HEK293 (cell line): Measurements from ENCODE around the gene GNAQ.

Experiments used
- PBX3 ChIP-seq: sonication (generic); formaldehyde crosslinking; IDR thresholded peaks from 2 replicates; pipeline ENCODE4 v1.8.1; 2022; ENCODE audit warnings: mild to moderate bottlenecking, moderate library complexity, missing genetic modification reagents
- ZBTB1 ChIP-seq: fragments of 450-650 bp; formaldehyde crosslinking; IDR thresholded peaks from 2 replicates; pipeline ENCODE4 v1.5.1; 2016; ENCODE audit warnings: missing biosample characterization, missing genetic modification characterization
- ZNF169 ChIP-seq: fragments of 450-650 bp; formaldehyde crosslinking; IDR thresholded peaks from 2 replicates; pipeline ENCODE4 v1.5.1; 2016; ENCODE audit warnings: missing biosample characterization, missing genetic modification characterization
- ZNF433 ChIP-seq: fragments of 450-650 bp; formaldehyde crosslinking; IDR thresholded peaks from 2 replicates; pipeline ENCODE4 v1.5.1; 2016; ENCODE audit warnings: missing biosample characterization, missing genetic modification characterization, low read depth
- ZNF626 ChIP-seq: fragments of 450-650 bp; sonication (Bioruptor Pico); formaldehyde crosslinking; IDR thresholded peaks from 2 replicates; pipeline ENCODE4 v1.5.1; 2018; ENCODE audit warnings: missing biosample characterization, missing genetic modification characterization, inconsistent platforms
- ZNF701 ChIP-seq: fragments of 450-650 bp; formaldehyde crosslinking; IDR thresholded peaks from 2 replicates; pipeline ENCODE4 v1.5.1; 2016; ENCODE audit warnings: missing biosample characterization, missing genetic modification characterization
- ZNF747 ChIP-seq: fragments of 450-650 bp; formaldehyde crosslinking; IDR thresholded peaks from 2 replicates; pipeline ENCODE4 v1.5.1; 2016; ENCODE audit warnings: missing biosample characterization, missing genetic modification characterization
- ZNF776 ChIP-seq: fragments of 450-650 bp; formaldehyde crosslinking; IDR thresholded peaks from 2 replicates; pipeline ENCODE4 v1.5.0; 2017; ENCODE audit warnings: missing biosample characterization, missing genetic modification characterization, borderline replicate concordance
- TF ChIP-seq, protein P1 (sequence below): fragments of 450-650 bp; formaldehyde crosslinking; IDR thresholded peaks from 2 replicates; pipeline ENCODE4 v1.5.1; 2016; ENCODE audit warnings: missing biosample characterization, missing genetic modification characterization
- TF ChIP-seq, protein P2 (sequence below): fragments of 450-650 bp; formaldehyde crosslinking; IDR thresholded peaks from 2 replicates; pipeline ENCODE4 v1.5.1; 2016; ENCODE audit warnings: missing biosample characterization, missing genetic modification characterization
- TF ChIP-seq, protein P3 (sequence below): IDR thresholded peaks from 2 replicates; pipeline ENCODE4 v1.6.1; 2011; ENCODE audit warnings: mild to moderate bottlenecking, low read depth, low read length, borderline replicate concordance

- TF ChIP-seq ZNF747 (no peak), ZNF169 (no peak), PBX3 (CRISPR knock-in tag) (no peak), ZNF626 (tag by site-specific recombination) (no peak), ZNF776 (tag by site-specific recombination) (no peak), ZNF701 (no peak), ZBTB1 (tag by site-specific recombination) (no peak), ZNF433 (no peak)
- TF ChIP-seq, protein P1, sequence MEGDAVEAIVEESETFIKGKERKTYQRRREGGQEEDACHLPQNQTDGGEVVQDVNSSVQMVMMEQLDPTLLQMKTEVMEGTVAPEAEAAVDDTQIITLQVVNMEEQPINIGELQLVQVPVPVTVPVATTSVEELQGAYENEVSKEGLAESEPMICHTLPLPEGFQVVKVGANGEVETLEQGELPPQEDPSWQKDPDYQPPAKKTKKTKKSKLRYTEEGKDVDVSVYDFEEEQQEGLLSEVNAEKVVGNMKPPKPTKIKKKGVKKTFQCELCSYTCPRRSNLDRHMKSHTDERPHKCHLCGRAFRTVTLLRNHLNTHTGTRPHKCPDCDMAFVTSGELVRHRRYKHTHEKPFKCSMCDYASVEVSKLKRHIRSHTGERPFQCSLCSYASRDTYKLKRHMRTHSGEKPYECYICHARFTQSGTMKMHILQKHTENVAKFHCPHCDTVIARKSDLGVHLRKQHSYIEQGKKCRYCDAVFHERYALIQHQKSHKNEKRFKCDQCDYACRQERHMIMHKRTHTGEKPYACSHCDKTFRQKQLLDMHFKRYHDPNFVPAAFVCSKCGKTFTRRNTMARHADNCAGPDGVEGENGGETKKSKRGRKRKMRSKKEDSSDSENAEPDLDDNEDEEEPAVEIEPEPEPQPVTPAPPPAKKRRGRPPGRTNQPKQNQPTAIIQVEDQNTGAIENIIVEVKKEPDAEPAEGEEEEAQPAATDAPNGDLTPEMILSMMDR (tag by site-specific recombination), result no peak
- TF ChIP-seq, protein P2, sequence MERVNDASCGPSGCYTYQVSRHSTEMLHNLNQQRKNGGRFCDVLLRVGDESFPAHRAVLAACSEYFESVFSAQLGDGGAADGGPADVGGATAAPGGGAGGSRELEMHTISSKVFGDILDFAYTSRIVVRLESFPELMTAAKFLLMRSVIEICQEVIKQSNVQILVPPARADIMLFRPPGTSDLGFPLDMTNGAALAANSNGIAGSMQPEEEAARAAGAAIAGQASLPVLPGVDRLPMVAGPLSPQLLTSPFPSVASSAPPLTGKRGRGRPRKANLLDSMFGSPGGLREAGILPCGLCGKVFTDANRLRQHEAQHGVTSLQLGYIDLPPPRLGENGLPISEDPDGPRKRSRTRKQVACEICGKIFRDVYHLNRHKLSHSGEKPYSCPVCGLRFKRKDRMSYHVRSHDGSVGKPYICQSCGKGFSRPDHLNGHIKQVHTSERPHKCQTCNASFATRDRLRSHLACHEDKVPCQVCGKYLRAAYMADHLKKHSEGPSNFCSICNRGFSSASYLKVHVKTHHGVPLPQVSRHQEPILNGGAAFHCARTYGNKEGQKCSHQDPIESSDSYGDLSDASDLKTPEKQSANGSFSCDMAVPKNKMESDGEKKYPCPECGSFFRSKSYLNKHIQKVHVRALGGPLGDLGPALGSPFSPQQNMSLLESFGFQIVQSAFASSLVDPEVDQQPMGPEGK (tag by site-specific recombination), result no peak
- TF ChIP-seq, protein P3, sequence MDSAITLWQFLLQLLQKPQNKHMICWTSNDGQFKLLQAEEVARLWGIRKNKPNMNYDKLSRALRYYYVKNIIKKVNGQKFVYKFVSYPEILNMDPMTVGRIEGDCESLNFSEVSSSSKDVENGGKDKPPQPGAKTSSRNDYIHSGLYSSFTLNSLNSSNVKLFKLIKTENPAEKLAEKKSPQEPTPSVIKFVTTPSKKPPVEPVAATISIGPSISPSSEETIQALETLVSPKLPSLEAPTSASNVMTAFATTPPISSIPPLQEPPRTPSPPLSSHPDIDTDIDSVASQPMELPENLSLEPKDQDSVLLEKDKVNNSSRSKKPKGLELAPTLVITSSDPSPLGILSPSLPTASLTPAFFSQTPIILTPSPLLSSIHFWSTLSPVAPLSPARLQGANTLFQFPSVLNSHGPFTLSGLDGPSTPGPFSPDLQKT, result no peak
Measured at GRCh38 chr9:77911928-77912327, 119.7 kb downstream of the GNAQ start.
